Adipocyte (in vitro differentiated cells): ENCODE data around the gene CHIT1.

Source experiments
- DNase-seq: peaks from one replicate; pipeline ENCODE4 v3.0.0-alpha.2; 2015; ENCODE audit warnings: low read depth
- H3K27me3 ChIP-seq: replicated peaks from 2 replicates; pipeline ENCODE4 v1.7.0; 2013; ENCODE audit warnings: mild to moderate bottlenecking, low read length, moderate library complexity; ENCODE audit not compliant: control insufficient read depth, insufficient read depth
- H3K36me3 ChIP-seq: 2 replicates; pipeline ENCODE4 v1.7.0; 2013; ENCODE audit warnings: low read length, mild to moderate bottlenecking, moderate library complexity; ENCODE audit not compliant: control insufficient read depth, insufficient read depth, severe bottlenecking
- H3K4me1 ChIP-seq: 2 replicates; pipeline ENCODE4 v1.7.0; 2013; ENCODE audit warnings: mild to moderate bottlenecking, low read length, moderate library complexity; ENCODE audit not compliant: control insufficient read depth, insufficient read depth
- H3K4me3 ChIP-seq: 2 replicates; pipeline ENCODE4 v1.7.0; 2013; ENCODE audit warnings: mild to moderate bottlenecking, low read length, moderate library complexity
- H3K9ac ChIP-seq: 2 replicates; pipeline ENCODE4 v1.7.0; 2013; ENCODE audit warnings: mild to moderate bottlenecking, low read length, moderate library complexity
- H3K9me3 ChIP-seq: 2 replicates; pipeline ENCODE4 v1.7.0; 2013; ENCODE audit warnings: mild to moderate bottlenecking, low read length, moderate library complexity; ENCODE audit not compliant: control insufficient read depth

The CHIT1 gene

GRCh38 chr1:203228670-203229069 lies 803 bp downstream of the CHIT1 start:
- DNase-seq: no peak
- Histone ChIP-seq H3K4me3 (no peak overlapping the region), H3K27me3 (peaks cover 70% of the 10 kb centered on the region), H3K4me1 (no peaks in the 10 kb centered on the region), H3K36me3 (no peaks in the 10 kb centered on the region), H3K9me3 (peaks cover under 1% of the 10 kb centered on the region), H3K9ac (no peak overlapping the region)

DNA sequence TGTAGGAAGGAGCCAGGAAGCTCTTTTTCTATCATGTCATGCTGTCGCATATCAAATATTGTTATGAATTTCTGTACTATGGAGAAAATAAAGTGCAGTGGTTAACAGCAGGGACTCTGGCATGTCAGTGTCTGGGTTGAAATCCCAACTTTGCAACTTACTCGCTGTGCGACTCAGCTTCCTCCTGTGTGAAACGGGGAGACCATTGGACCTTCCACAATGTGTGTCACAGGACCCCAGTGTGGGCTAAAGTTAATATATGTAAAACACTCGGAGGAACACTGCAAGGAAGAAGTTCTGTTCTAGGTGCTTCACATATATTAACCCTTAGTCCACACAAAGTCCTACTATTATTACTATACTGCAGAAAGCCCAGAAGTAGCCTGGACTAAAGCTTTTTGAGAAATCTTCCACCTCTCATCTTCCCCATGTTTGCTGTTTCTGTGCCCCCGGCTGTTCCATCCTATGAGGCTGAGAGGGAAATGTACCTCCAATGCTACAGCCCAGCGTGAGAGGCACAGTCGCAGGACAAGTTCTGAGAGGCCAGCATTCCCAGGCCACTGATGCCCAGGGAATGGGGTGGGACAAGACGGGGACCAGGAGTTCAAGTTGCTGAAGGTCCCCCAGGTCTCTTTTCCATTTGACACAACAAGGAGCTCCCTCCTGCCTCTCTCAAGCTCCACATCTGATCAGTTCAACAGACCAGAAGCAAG lies 1.9 kb downstream of the CHIT1 start:
- Histone ChIP-seq H3K4me1 (no peaks in the 10 kb centered on the region), H3K9ac (no peak overlapping the region), H3K9me3 (no peaks in the 10 kb centered on the region), H3K4me3 (no peak overlapping the region), H3K27me3 (peaks cover 70% of the 10 kb centered on the region), H3K36me3 (no peaks in the 10 kb centered on the region)
- no peak for DNase-seq

- Histone ChIP-seq H3K9ac (no peak overlapping the region), H3K4me3 (no peak overlapping the region), H3K4me1 (no peaks in the 10 kb centered on the region), H3K27me3 (peaks cover 74% of the 10 kb centered on the region), H3K36me3 (no peaks in the 10 kb centered on the region), H3K9me3 (no peaks in the 10 kb centered on the region)
- no peak for DNase-seq
Measured at GRCh38 chr1:203225071-203225470, 4.4 kb downstream of the CHIT1 start.

GRCh38 chr1:203223012-203223775 lies 6.3 kb downstream of the CHIT1 start:
- Histone ChIP-seq H3K4me1 (no peaks in the 10 kb centered on the region), H3K36me3 (no peaks in the 10 kb centered on the region), H3K9me3 (no peaks in the 10 kb centered on the region), H3K4me3 (no peak overlapping the region), H3K9ac (no peak overlapping the region), H3K27me3 (peaks cover 72% of the 10 kb centered on the region)
- DNase-seq: no peak

DNA sequence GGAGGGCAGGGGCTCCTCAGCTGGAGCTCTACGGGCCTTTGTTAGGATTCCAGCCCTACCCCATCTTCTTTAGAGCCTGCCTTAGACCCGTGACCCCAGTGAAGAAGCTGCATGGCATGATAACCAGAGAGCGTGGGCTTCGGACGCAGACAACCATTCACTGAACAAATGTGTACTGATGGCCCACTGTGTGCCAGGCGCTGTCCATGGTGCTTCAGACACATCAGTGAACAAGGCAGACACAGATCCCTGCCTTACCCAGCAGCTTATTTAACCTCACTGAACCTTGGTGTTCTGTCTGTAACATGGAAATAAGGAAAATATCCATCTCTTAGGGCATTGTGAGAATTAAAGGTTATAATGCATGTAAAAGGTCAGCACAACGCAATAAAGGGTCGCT lies 9.5 kb downstream of the CHIT1 start:
- no peak for DNase-seq
- Histone ChIP-seq H3K36me3 (no peaks in the 10 kb centered on the region), H3K9ac (no peak overlapping the region), H3K9me3 (no peaks in the 10 kb centered on the region), H3K27me3 (peaks cover 58% of the 10 kb centered on the region), H3K4me3 (no peak overlapping the region), H3K4me1 (no peaks in the 10 kb centered on the region)

GRCh38 chr1:203219171-203219570 lies 10.3 kb downstream of the CHIT1 start:
- DNase-seq: no peak
- no peaks in the 10 kb centered on the region for H3K36me3 ChIP-seq

DNA sequence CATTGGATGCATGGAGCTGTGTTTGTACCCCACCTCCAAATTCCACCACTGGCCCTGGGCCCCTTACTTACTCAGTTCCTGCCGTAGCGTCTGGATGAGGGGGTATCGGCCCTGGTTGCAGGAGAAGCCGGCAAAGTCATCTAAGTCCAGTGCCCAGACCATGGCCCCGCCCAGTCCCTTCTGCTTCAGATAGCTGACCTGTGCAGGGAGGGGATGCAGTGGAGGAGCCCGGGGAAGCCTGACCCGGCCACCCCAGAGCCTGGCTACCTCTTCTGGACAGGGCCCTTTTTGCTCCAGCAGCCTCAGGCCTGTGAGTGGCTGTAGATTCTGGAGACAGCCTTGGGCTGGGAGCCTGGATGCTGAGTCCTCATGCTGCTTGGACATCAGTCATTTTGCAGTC lies 11.8 kb downstream of the CHIT1 start:
- H3K27me3 ChIP-seq: peaks cover 45% of the 10 kb centered on the region

More at GRCh38 chr1:203219171-203219570, 10.3 kb downstream of the CHIT1 start:
- H3K4me1 ChIP-seq: no peaks in the 10 kb centered on the region
- H3K9me3 ChIP-seq: no peaks in the 10 kb centered on the region
- no peak overlapping the region for H3K9ac ChIP-seq
- H3K27me3 ChIP-seq: peaks cover 57% of the 10 kb centered on the region
- no peak overlapping the region for H3K4me3 ChIP-seq

DNA sequence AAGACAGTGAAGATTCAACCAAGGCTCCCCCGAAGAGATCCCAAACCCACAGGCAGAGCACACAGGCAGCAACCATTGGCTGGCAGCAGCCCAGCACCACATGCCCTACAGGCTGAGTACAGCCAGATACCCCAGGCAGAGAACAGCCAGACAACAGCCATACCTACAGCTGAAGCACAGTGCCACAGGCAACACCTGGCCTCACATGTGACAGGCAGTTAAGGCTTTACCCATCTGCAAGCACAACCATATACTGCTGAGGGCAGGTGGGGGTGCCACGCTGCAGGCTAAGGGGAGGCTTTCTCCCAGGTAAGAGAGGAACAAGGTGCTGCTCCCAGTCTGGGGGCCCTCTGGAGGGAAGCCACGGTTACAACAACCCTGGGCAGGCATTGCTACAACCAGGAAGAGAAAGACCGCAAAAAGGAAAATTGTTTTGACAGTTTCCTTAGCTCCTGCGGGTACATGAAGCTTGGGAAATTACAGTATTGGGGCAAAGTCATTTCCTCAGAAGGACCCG lies 12.3 kb downstream of the CHIT1 start:
- H3K36me3 ChIP-seq: no peaks in the 10 kb centered on the region
- DNase-seq: no peak
- no peak overlapping the region for H3K9ac ChIP-seq
- H3K27me3 ChIP-seq: peaks cover 43% of the 10 kb centered on the region
- H3K4me3 ChIP-seq: no peak overlapping the region
- no peaks in the 10 kb centered on the region for H3K4me1 ChIP-seq
- H3K9me3 ChIP-seq: no peaks in the 10 kb centered on the region

More for the DNA sequence above, 11.8 kb downstream of the CHIT1 start:
- no peaks in the 10 kb centered on the region for H3K36me3 ChIP-seq
- H3K4me1 ChIP-seq: no peaks in the 10 kb centered on the region
- H3K4me3 ChIP-seq: no peak overlapping the region
- no peaks in the 10 kb centered on the region for H3K9me3 ChIP-seq
- no peak overlapping the region for H3K9ac ChIP-seq
- no peak for DNase-seq

- Histone ChIP-seq H3K9me3 (no peaks in the 10 kb centered on the region), H3K36me3 (no peaks in the 10 kb centered on the region), H3K4me1 (no peaks in the 10 kb centered on the region), H3K4me3 (no peak overlapping the region), H3K27me3 (peaks cover 36% of the 10 kb centered on the region), H3K9ac (no peak overlapping the region)
- peak; percentile 86 for DNase-seq
Measured at GRCh38 chr1:203216274-203217138, 13.0 kb downstream of the CHIT1 start.

DNA sequence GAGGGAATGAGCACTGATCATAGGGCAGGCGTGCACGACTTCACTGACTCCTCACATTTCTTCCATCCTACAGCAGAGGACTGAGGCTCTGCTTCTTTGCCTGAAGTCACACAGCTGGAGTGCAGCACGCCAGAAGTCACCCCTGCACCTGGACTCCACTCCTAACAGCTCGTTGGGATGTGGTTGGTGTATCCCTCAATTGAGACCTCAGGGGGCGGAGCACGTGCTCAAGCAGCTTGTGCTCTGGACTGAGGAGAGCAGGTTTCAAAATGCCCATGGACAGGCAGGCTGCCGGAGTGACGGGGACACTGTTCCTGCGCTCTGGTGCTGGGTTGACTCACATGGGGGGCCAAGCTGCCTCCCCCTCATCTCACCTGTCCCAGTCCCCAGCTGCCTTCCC lies 13.9 kb downstream of the CHIT1 start:
- Histone ChIP-seq H3K4me1 (peaks cover 5% of the 10 kb centered on the region), H3K4me3 (no peak overlapping the region), H3K36me3 (no peaks in the 10 kb centered on the region), H3K9me3 (no peaks in the 10 kb centered on the region), H3K27me3 (peaks cover 28% of the 10 kb centered on the region), H3K9ac (no peak overlapping the region)
- DNase-seq: no peak

- peaks cover 25% of the 10 kb centered on the region for H3K27me3 ChIP-seq
- no peak overlapping the region for H3K9ac ChIP-seq
- H3K9me3 ChIP-seq: no peaks in the 10 kb centered on the region
- no peak for DNase-seq
- H3K4me3 ChIP-seq: no peak overlapping the region
- peaks cover 5% of the 10 kb centered on the region for H3K4me1 ChIP-seq
- no peaks in the 10 kb centered on the region for H3K36me3 ChIP-seq
Measured at GRCh38 chr1:203214871-203215270, 14.6 kb downstream of the CHIT1 start.
